NB4 (cell line): ENCODE data around the gene MACROD2.

Experiments used
- MYC ChIP-seq: IDR thresholded peaks from 2 replicates; pipeline ENCODE4 v1.6.1; 2011; ENCODE audit warnings: low read depth, low read length
- TF ChIP-seq, protein P1 (sequence below): IDR thresholded peaks from one replicate; pipeline ENCODE4 v1.5.1; 2012; ENCODE audit warnings: low read depth, low read length

DNA sequence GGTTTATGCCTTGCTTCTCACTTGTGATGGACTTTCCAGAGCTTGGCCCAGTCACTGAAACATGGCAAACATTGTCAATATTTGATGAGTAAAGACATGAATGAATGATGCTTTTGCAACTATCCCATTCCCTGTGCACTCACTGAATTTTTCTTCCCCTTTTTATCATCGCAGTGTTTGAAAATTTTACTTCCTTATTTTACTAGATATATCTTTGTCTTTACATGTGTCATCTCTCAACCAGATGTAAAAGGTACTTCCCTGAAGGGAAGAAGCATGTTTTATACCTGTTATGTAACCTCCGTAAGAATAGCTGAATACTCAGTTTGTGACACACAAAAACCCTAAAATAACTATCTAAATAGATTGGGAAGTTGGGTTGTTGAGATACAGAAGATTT lies 886.8 kb downstream of the MACROD2 start:
- TF ChIP-seq MYC = no peak
- TF ChIP-seq, protein P1, sequence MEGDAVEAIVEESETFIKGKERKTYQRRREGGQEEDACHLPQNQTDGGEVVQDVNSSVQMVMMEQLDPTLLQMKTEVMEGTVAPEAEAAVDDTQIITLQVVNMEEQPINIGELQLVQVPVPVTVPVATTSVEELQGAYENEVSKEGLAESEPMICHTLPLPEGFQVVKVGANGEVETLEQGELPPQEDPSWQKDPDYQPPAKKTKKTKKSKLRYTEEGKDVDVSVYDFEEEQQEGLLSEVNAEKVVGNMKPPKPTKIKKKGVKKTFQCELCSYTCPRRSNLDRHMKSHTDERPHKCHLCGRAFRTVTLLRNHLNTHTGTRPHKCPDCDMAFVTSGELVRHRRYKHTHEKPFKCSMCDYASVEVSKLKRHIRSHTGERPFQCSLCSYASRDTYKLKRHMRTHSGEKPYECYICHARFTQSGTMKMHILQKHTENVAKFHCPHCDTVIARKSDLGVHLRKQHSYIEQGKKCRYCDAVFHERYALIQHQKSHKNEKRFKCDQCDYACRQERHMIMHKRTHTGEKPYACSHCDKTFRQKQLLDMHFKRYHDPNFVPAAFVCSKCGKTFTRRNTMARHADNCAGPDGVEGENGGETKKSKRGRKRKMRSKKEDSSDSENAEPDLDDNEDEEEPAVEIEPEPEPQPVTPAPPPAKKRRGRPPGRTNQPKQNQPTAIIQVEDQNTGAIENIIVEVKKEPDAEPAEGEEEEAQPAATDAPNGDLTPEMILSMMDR = no peak
